SK-N-MC (cell line): Measurements from ENCODE around the gene KCNS1.

Source experiments
- FOXP2 ChIP-seq: optimal IDR thresholded peaks from 2 replicates; pipeline ENCODE3; 2011; ENCODE audit warnings: mild to moderate bottlenecking, moderate library complexity; ENCODE audit not compliant: insufficient read depth; ENCODE audit errors: extremely low read length, control extremely low read depth
- POLR2AphosphoS5 ChIP-seq: IDR thresholded peaks from 2 replicates; pipeline ENCODE4 v1.6.1; 2012; ENCODE audit warnings: mild to moderate bottlenecking, low read depth, low read length, borderline replicate concordance

DNA sequence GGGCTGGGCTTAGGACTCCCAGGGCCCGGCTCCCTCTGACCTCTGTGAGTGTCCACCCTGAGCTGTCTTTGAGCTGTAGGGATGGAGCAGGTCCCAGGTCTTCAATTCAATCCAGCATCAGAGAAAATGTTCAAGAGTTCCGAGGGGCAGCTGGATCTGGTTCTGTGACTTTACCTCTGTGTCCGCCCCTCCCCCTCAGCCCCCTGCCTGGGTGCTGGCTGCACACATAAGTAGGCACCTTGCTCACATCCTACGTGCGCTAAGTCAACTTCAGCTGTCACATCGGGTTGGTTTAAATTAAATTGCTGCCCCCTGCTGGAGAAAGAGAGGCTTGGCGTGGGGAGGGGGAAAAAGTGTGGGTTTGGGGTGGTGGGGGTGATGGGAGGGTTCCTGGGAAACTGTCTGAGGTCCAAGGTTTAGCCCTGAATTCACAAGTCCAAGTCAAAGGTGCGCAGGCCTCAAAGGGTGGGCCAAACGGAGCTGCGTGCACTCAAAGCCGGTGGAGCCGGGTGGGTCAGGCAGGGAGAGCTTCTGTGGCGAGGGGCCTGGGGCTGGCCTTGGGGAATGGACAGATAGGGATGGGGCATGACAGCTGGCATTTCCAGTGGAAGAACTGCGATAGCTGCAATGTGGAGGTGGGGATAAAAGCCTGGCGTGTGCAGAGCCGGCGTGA lies 11.0 kb upstream of the KCNS1 start:
- TF ChIP-seq POLR2AphosphoS5 (no peak), FOXP2 (no peak)
